Caco-2 (cell line): ENCODE data around the gene KCNJ12. TPM values are rescaled to one million over a fixed set of nuclear protein-coding genes. Genes with fewer than 3 reads are reported as not detected.
"Not testable (repeated sequence)": the region's sequence is repeated elsewhere in the genome, so short reads cannot be mapped to it uniquely, and the experiment has no call there.

Experiments used
- BruUV-seq: library from RNA; stranded (reverse); fragments of 400-500 nt; replicated peaks from 2 replicates; lab custom pipeline; 2021; lab: Mats Ljungman, UMichigan
- CTCF ChIA-PET: fragments of 300-600 bp; sonication (Branson Sonifier 250); formaldehyde crosslinking; loops from one replicate; lab custom pipeline; 2022; ENCODE audit warnings: antibody characterized with exemption; lab: Charles Lee
- POLR2A ChIA-PET: fragments of 300-600 bp; sonication (Branson Sonifier 250); formaldehyde crosslinking; loops from one replicate; lab custom pipeline; 2022; ENCODE audit warnings: antibody characterized with exemption; lab: Charles Lee
- DNase-seq, 2 experiments: peaks; one replicate each; pipeline versions ENCODE4 v3.0.0 to v3.0.0-alpha.2; 2020 to 2022
- H3K27me3 ChIP-seq: replicated peaks from 2 replicates; pipeline ENCODE4 v1.6.0; 2011; ENCODE audit warnings: low read length; ENCODE audit not compliant: control insufficient read depth, insufficient read depth
- H3K36me3 ChIP-seq: 2 replicates; pipeline ENCODE4 v1.5.1; 2011; ENCODE audit warnings: low read length; ENCODE audit not compliant: control insufficient read depth, insufficient read depth
- H3K4me1 ChIP-seq: fragments of 250-450 bp; sonication (Bioruptor Pico); 2 replicates; pipeline ENCODE4 v1.5.1; 2020; ENCODE audit warnings: mild to moderate bottlenecking
- H3K4me3 ChIP-seq: 2 replicates; pipeline ENCODE4 v1.5.1; 2011; ENCODE audit warnings: low read depth, mild to moderate bottlenecking, control low read depth, low read length
- H3K9me3 ChIP-seq: fragments of 250-450 bp; sonication (Bioruptor Pico); 2 replicates; pipeline ENCODE4 v1.5.1; 2020; ENCODE audit warnings: mild to moderate bottlenecking, moderate library complexity
- H3K27ac Mint-ChIP-seq: one replicate; pipeline ENCODE4 v1.8.0; 2022; ENCODE audit warnings: mixed read lengths; ENCODE audit not compliant: unreplicated experiment
- H3K27me3 Mint-ChIP-seq: one replicate; pipeline ENCODE4 v1.8.0; 2022; ENCODE audit warnings: mixed read lengths; ENCODE audit not compliant: insufficient read depth, unreplicated experiment
- H3K36me3 Mint-ChIP-seq: one replicate; pipeline ENCODE4 v1.8.0; 2022; ENCODE audit warnings: mild to moderate bottlenecking, mixed read lengths; ENCODE audit not compliant: insufficient read depth, unreplicated experiment
- H3K4me1 Mint-ChIP-seq: one replicate; pipeline ENCODE4 v1.8.0; 2022; ENCODE audit warnings: low read depth, mixed read lengths; ENCODE audit not compliant: unreplicated experiment
- H3K4me3 Mint-ChIP-seq: one replicate; pipeline ENCODE4 v1.8.0; 2022; ENCODE audit warnings: mild to moderate bottlenecking, moderate library complexity, mixed read lengths; ENCODE audit not compliant: unreplicated experiment
- H3K9me3 Mint-ChIP-seq: one replicate; pipeline ENCODE4 v1.8.0; 2022; ENCODE audit warnings: mixed read lengths; ENCODE audit not compliant: unreplicated experiment
- intact Hi-C: fragments of 100-400 bp; cut with micrococcal nuclease; formaldehyde crosslinking; loops from one replicate; pipeline ENCODE4 v1.10.0; 2022; ENCODE audit not compliant: unreplicated experiment
- total RNA-seq: library from RNA; stranded (reverse); gene quantifications from 2 replicates; pipeline ENCODE4 v1.2.3, GENCODE V29; 2022

Gene KCNJ12
- total RNA-seq, 1 experiment from 2014 or later = 0.07 TPM

- H3K36me3 ChIP-seq, H3K27ac Mint-ChIP-seq, CTCF ChIA-PET, H3K4me3 Mint-ChIP-seq, H3K9me3 Mint-ChIP-seq, H3K4me1 Mint-ChIP-seq, POLR2A ChIA-PET, H3K9me3 ChIP-seq, BruUV-seq, H3K27me3 ChIP-seq, H3K4me1 ChIP-seq, H3K36me3 Mint-ChIP-seq, intact Hi-C loops, H3K4me3 ChIP-seq: not testable (repeated sequence)
- peak in 1 of 2 experiments; percentile 16 for DNase-seq
- H3K27me3 Mint-ChIP-seq = peaks cover 20% of the 10 kb centered on the region
Measured at GRCh38 chr17:21433971-21434370, 57.8 kb downstream of the KCNJ12 start.

- H3K36me3 Mint-ChIP-seq, BruUV-seq, H3K27me3 ChIP-seq, H3K27ac Mint-ChIP-seq, POLR2A ChIA-PET, H3K36me3 ChIP-seq, H3K4me1 ChIP-seq, H3K9me3 ChIP-seq, CTCF ChIA-PET, H3K4me3 ChIP-seq, H3K9me3 Mint-ChIP-seq, intact Hi-C loops, H3K4me3 Mint-ChIP-seq, H3K4me1 Mint-ChIP-seq: not testable (repeated sequence)
- DNase-seq = peak in 1 of 2 experiments; percentile 13
- H3K27me3 Mint-ChIP-seq = peaks cover 16% of the 10 kb centered on the region
Measured at GRCh38 chr17:21434976-21435375, 58.8 kb downstream of the KCNJ12 start.

GRCh38 chr17:21436481-21436880, 60.3 kb downstream of the KCNJ12 start:
- H3K27ac Mint-ChIP-seq, H3K27me3 ChIP-seq, H3K36me3 Mint-ChIP-seq, DNase-seq, BruUV-seq, POLR2A ChIA-PET, H3K36me3 ChIP-seq, H3K4me3 Mint-ChIP-seq, H3K9me3 ChIP-seq, H3K9me3 Mint-ChIP-seq, H3K4me1 ChIP-seq, CTCF ChIA-PET, intact Hi-C loops, H3K4me3 ChIP-seq, H3K4me1 Mint-ChIP-seq: not testable (repeated sequence)
- H3K27me3 Mint-ChIP-seq = peaks cover 18% of the 10 kb centered on the region

GRCh38 chr17:21436883-21437836, 61.0 kb downstream of the KCNJ12 start:
- H3K27ac Mint-ChIP-seq, H3K4me1 Mint-ChIP-seq: not testable (repeated sequence)

GRCh38 chr17:21438316-21439014, 62.3 kb downstream of the KCNJ12 start:
- H3K9me3 Mint-ChIP-seq, CTCF ChIA-PET, DNase-seq, intact Hi-C loops, H3K9me3 ChIP-seq, H3K27ac Mint-ChIP-seq, H3K4me3 Mint-ChIP-seq, BruUV-seq, H3K4me3 ChIP-seq, H3K4me1 Mint-ChIP-seq, H3K36me3 ChIP-seq, H3K4me1 ChIP-seq, H3K27me3 ChIP-seq, POLR2A ChIA-PET, H3K36me3 Mint-ChIP-seq: not testable (repeated sequence)
- H3K27me3 Mint-ChIP-seq = peaks cover 16% of the 10 kb centered on the region

More at GRCh38 chr17:21436883-21437836, 61.0 kb downstream of the KCNJ12 start:
- peaks cover 19% of the 10 kb centered on the region for H3K27me3 Mint-ChIP-seq
- H3K4me3 ChIP-seq, H3K36me3 ChIP-seq, POLR2A ChIA-PET, H3K9me3 ChIP-seq, H3K9me3 Mint-ChIP-seq, DNase-seq, BruUV-seq, CTCF ChIA-PET, H3K27me3 ChIP-seq, intact Hi-C loops, H3K36me3 Mint-ChIP-seq, H3K4me1 ChIP-seq, H3K4me3 Mint-ChIP-seq: not testable (repeated sequence)

- intact Hi-C loops, H3K36me3 ChIP-seq, H3K4me3 ChIP-seq, H3K4me1 ChIP-seq, H3K9me3 Mint-ChIP-seq, H3K4me3 Mint-ChIP-seq, H3K36me3 Mint-ChIP-seq, H3K27ac Mint-ChIP-seq, BruUV-seq, POLR2A ChIA-PET, DNase-seq, H3K27me3 ChIP-seq, H3K4me1 Mint-ChIP-seq, CTCF ChIA-PET, H3K9me3 ChIP-seq: not testable (repeated sequence)
- peaks cover 13% of the 10 kb centered on the region for H3K27me3 Mint-ChIP-seq
Measured at GRCh38 chr17:21439015-21439336, 62.8 kb downstream of the KCNJ12 start.
